Upper lobe of right lung (tissue), 1 donor: ENCODE data around the gene FBLN7. TPM values are rescaled to one million over a fixed set of nuclear protein-coding genes. Genes with fewer than 3 reads are reported as not detected.

Experiments
- ATAC-seq: fragments of 200-7000 bp; cut with Tn5 transposase; one replicate; pipeline ENCODE4 v1.9.1; 2020; ENCODE audit warnings: mild to moderate bottlenecking, moderate library complexity
- DNase-seq: peaks from one replicate; pipeline ENCODE4 v3.0.0-alpha.2; 2020
- H3K27ac ChIP-seq: fragments of 200-600 bp; one replicate; pipeline ENCODE4 v1.8.0; 2022
- H3K27me3 ChIP-seq: fragments of 200-600 bp; one replicate; pipeline ENCODE4 v1.8.0; 2022; ENCODE audit warnings: mild to moderate bottlenecking
- H3K36me3 ChIP-seq: fragments of 200-600 bp; one replicate; pipeline ENCODE4 v1.8.0; 2022
- H3K4me1 ChIP-seq: fragments of 200-600 bp; one replicate; pipeline ENCODE4 v1.8.0; 2022
- H3K4me3 ChIP-seq: fragments of 200-600 bp; one replicate; pipeline ENCODE4 v1.8.0; 2022; ENCODE audit warnings: mild to moderate bottlenecking
- H3K9me3 ChIP-seq: fragments of 200-600 bp; one replicate; pipeline ENCODE4 v1.8.0; 2022
- intact Hi-C: fragments of 100-400 bp; cut with DNase I; formaldehyde crosslinking; loops from one replicate; pipeline ENCODE4 v1.11.0; 2022
- total RNA-seq: library from RNA; stranded (reverse); fragmentation: NEBNext Ultra II Directional; extraction: Animal tissue kit (Norgen Biotek cat#: 25700); gene quantifications from one replicate; pipeline ENCODE4 v1.2.1, GENCODE V29; 2021
- TF ChIP-seq, protein P1 (sequence below): fragments of 200-600 bp; IDR thresholded peaks from one replicate; pipeline ENCODE4 v1.8.0; 2022; ENCODE audit warnings: antibody characterized with exemption
- donor health status: DM: no; HTN: yes; CAD: no; lungs with severe emphysema.

FBLN7 gene
- total RNA-seq, 1 donor from 2014 or later, result 5.4 TPM

DNA sequence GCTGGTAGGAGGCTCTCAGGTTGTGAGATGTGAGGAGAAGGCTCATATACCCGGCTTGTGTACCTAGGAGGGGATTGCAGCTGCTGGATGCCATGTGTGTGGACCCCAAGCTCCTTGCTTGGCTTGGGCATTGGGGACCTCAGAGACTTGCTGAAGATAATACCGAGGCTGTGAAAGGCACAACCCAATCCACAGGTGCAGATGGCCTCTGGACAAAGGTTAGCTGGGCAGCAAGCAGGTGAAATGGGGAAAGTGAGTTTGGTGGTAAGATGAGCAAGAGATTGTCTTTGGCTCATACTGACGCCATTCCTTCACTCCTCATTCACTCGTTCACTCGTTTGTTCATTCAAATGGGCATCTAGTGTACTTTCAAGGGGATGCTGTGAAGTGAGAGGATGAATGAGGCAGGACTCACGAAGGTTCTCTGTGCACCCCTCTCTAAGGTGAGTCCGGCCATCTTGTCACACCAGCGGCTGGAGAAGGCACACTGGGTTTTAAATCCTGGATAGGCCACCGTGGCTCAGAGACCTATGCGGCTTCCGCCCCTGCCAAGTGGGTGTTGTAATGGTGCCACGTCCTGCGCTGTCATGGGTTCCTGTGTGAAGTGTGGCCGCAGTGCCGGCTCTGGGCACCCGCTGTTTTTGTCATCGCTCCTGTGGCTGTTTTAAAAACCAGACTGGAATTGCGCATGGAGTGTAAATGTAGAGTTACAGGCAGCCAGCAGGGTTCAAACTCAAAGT, 13.7 kb downstream of the FBLN7 start:
- Histone ChIP-seq H3K4me3 (no peak overlapping the region), H3K27me3 (no peaks in the 10 kb centered on the region), H3K4me1 (peaks cover 5% of the 10 kb centered on the region), H3K27ac (no peak overlapping the region), H3K36me3 (no peaks in the 10 kb centered on the region), H3K9me3 (no peaks in the 10 kb centered on the region)
- ATAC-seq (no peak), DNase-seq (peak; percentile 32)
- intact Hi-C loops, result no loop called here
- TF ChIP-seq, protein P1, sequence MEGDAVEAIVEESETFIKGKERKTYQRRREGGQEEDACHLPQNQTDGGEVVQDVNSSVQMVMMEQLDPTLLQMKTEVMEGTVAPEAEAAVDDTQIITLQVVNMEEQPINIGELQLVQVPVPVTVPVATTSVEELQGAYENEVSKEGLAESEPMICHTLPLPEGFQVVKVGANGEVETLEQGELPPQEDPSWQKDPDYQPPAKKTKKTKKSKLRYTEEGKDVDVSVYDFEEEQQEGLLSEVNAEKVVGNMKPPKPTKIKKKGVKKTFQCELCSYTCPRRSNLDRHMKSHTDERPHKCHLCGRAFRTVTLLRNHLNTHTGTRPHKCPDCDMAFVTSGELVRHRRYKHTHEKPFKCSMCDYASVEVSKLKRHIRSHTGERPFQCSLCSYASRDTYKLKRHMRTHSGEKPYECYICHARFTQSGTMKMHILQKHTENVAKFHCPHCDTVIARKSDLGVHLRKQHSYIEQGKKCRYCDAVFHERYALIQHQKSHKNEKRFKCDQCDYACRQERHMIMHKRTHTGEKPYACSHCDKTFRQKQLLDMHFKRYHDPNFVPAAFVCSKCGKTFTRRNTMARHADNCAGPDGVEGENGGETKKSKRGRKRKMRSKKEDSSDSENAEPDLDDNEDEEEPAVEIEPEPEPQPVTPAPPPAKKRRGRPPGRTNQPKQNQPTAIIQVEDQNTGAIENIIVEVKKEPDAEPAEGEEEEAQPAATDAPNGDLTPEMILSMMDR, result no peak

- DNase-seq (peak; percentile 44), ATAC-seq (no peak)
- no peaks in the 10 kb centered on the region for H3K9me3 ChIP-seq
- H3K27ac ChIP-seq, result no peak overlapping the region
- intact Hi-C loops, result no loop called here
- no peak overlapping the region for H3K4me3 ChIP-seq
- H3K4me1 ChIP-seq, result peaks cover 5% of the 10 kb centered on the region
- H3K27me3 ChIP-seq, result no peaks in the 10 kb centered on the region
- TF ChIP-seq, protein P1, result no peak
- no peaks in the 10 kb centered on the region for H3K36me3 ChIP-seq
Measured at GRCh38 chr2:112152476-112153178, 14.4 kb downstream of the FBLN7 start.

GRCh38 chr2:112153179-112153490, 14.9 kb downstream of the FBLN7 start:
- ATAC-seq, result no peak
- Histone ChIP-seq H3K36me3 (no peaks in the 10 kb centered on the region), H3K4me1 (peaks cover 5% of the 10 kb centered on the region), H3K27ac (no peak overlapping the region), H3K4me3 (no peak overlapping the region), H3K27me3 (no peaks in the 10 kb centered on the region), H3K9me3 (no peaks in the 10 kb centered on the region)
- TF ChIP-seq, protein P1, result no peak
- peak; percentile 30 for DNase-seq
- intact Hi-C loops, result no loop called here

DNA sequence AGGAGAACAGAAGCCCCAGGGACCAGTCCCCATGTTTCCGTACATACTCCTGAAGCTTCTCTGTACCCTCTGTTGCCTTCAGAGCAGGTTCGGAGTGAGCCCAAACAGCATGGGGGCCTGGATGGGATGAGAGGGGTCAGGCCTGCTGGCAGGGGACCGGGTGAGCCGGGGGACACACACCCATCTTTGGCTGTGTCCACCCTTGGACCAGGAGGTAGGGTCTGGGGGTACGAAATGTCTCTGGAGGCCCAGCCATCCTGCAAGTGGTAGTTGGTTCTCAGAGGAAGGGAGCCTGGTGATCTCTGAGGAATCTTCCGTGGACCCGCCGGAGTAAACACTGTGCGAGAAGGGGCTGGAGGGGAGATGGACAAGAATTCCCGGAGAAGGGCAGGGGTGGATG, 15.3 kb downstream of the FBLN7 start:
- TF ChIP-seq, protein P1, result no peak
- no peaks in the 10 kb centered on the region for H3K9me3 ChIP-seq
- intact Hi-C loops, result no loop called here
- peak; percentile 41 for DNase-seq
- no peak overlapping the region for H3K27ac ChIP-seq
- no peaks in the 10 kb centered on the region for H3K27me3 ChIP-seq
- no peaks in the 10 kb centered on the region for H3K36me3 ChIP-seq
- no peak overlapping the region for H3K4me3 ChIP-seq
- peaks cover 5% of the 10 kb centered on the region for H3K4me1 ChIP-seq
- ATAC-seq, result no peak

GRCh38 chr2:112154246-112155117, 16.3 kb downstream of the FBLN7 start:
- DNase-seq, result peak; percentile 48
- TF ChIP-seq, protein P1, result no peak
- Histone ChIP-seq H3K27me3 (no peaks in the 10 kb centered on the region), H3K9me3 (no peaks in the 10 kb centered on the region), H3K36me3 (no peaks in the 10 kb centered on the region), H3K27ac (no peak overlapping the region), H3K4me1 (peaks cover 5% of the 10 kb centered on the region), H3K4me3 (no peak overlapping the region)
- no peak for ATAC-seq
- intact Hi-C loops, result no loop called here
